Colonic mucosa (tissue), 4 donors: ENCODE data around the gene FKBP5. TPM values are rescaled to one million over a fixed set of nuclear protein-coding genes. Genes with fewer than 3 reads are reported as not detected.

Source experiments
- DNase-seq: peaks from one replicate; pipeline ENCODE4 v3.0.0-alpha.2; 2020
- H3K27ac ChIP-seq: fragments of 200-600 bp; one replicate; pipeline ENCODE4 v1.8.0; 2021
- H3K27me3 ChIP-seq: fragments of 200-600 bp; one replicate; pipeline ENCODE4 v1.8.0; 2021
- H3K36me3 ChIP-seq: fragments of 200-600 bp; one replicate; pipeline ENCODE4 v1.8.0; 2021
- H3K4me1 ChIP-seq: fragments of 200-600 bp; one replicate; pipeline ENCODE4 v1.8.0; 2021; ENCODE audit warnings: mild to moderate bottlenecking
- H3K4me3 ChIP-seq: fragments of 200-600 bp; one replicate; pipeline ENCODE4 v1.8.0; 2021
- H3K9ac ChIP-seq, 2 donors: one replicate each; pipeline ENCODE4 v1.7.0; 2013; ENCODE audit warnings: control low read depth in 2 of 2, low read depth in 2 of 2, low read length in 2 of 2
- H3K9me3 ChIP-seq: fragments of 200-600 bp; one replicate; pipeline ENCODE4 v1.8.0; 2021
- intact Hi-C: fragments of 100-400 bp; cut with DNase I; formaldehyde crosslinking; loops from one replicate; pipeline ENCODE4 v1.14.1; 2022
- microRNA-seq: library from miRNA; unstranded; fragments of <30 nt; microRNA quantifications from one replicate; pipeline ENCODE4, GENCODE V29; 2019
- total RNA-seq, 2 donors: library from RNA; stranded (reverse); fragmentation: NEBNext Ultra II Directional in 1 of 2; extraction: Animal tissue kit (Norgen Biotek cat#: 25700) in 1 of 2; gene quantifications; one replicate each; pipeline ENCODE4 v1.2.1, GENCODE V29; 2021
- TF ChIP-seq, protein P1 (sequence below): fragments of 200-600 bp; IDR thresholded peaks from one replicate; pipeline ENCODE4 v1.8.0; 2022; ENCODE audit warnings: antibody characterized with exemption, mild to moderate bottlenecking
- donor health status: healthy.
- donor health status: DM: no; HTN: no; CAD: no.
- donor health status: DM: no; HTN: no; CAD: no.

Gene FKBP5
- total RNA-seq, 2 donors from 2014 or later = 29.1 to 54.7 TPM

- H3K4me1 ChIP-seq = no peaks in the 10 kb centered on the region
- H3K36me3 ChIP-seq = no peaks in the 10 kb centered on the region
- H3K9me3 ChIP-seq = no peaks in the 10 kb centered on the region
- DNase-seq = no peak
- H3K4me3 ChIP-seq = no peak overlapping the region
- no peaks in the 10 kb centered on the region for H3K27me3 ChIP-seq
- TF ChIP-seq, protein P1, sequence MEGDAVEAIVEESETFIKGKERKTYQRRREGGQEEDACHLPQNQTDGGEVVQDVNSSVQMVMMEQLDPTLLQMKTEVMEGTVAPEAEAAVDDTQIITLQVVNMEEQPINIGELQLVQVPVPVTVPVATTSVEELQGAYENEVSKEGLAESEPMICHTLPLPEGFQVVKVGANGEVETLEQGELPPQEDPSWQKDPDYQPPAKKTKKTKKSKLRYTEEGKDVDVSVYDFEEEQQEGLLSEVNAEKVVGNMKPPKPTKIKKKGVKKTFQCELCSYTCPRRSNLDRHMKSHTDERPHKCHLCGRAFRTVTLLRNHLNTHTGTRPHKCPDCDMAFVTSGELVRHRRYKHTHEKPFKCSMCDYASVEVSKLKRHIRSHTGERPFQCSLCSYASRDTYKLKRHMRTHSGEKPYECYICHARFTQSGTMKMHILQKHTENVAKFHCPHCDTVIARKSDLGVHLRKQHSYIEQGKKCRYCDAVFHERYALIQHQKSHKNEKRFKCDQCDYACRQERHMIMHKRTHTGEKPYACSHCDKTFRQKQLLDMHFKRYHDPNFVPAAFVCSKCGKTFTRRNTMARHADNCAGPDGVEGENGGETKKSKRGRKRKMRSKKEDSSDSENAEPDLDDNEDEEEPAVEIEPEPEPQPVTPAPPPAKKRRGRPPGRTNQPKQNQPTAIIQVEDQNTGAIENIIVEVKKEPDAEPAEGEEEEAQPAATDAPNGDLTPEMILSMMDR = no peak
- intact Hi-C loops = no loop called here
- H3K27ac ChIP-seq = no peak overlapping the region
- no peak overlapping the region for H3K9ac ChIP-seq
Measured at GRCh38 chr6:35524380-35525020, 164.2 kb downstream of the FKBP5 start.

Small RNA genes lying within 50 kb of the gene (microRNA-seq; reads per million reads assigned to microRNA genes)
- 3.3 reads per million for gene MIR5690

Other genes starting within 250 kb of the FKBP5 start
- 10 to 100 TPM in 1 of 2 donors, 1 to 10 TPM in 1; 3.7 to 10.7 TPM for gene FANCE, start 236.6 kb downstream of the FKBP5 start, total RNA-seq
- 1,000 to 10,000 TPM in 1 of 2 donors, 100 to 1,000 TPM in 1; 998 to 1,213 TPM for gene RPL10A, start 220.5 kb downstream of the FKBP5 start, total RNA-seq
- 10 to 100 TPM; 24.5 to 38.4 TPM for gene TEAD3, start 191.8 kb downstream of the FKBP5 start, total RNA-seq
- gene TULP1, start 176.0 kb downstream of the FKBP5 start, total RNA-seq = not detected
- gene ARMC12, start 48.1 kb upstream of the FKBP5 start, total RNA-seq = under 1 TPM in 1 of 2 donors, not detected in 1; 0.30 TPM
- gene CLPSL2, start 87.7 kb upstream of the FKBP5 start, total RNA-seq = not detected
- gene CLPSL1, start 92.1 kb upstream of the FKBP5 start, total RNA-seq = not detected
- 10 to 100 TPM in 1 of 2 donors, not detected in 1; 13.7 TPM for gene CLPS, start 108.4 kb upstream of the FKBP5 start, total RNA-seq
- not detected for gene LHFPL5, start 116.4 kb upstream of the FKBP5 start, total RNA-seq
- gene SRPK1, start 232.2 kb upstream of the FKBP5 start, total RNA-seq = 100 to 1,000 TPM in 1 of 2 donors, 10 to 100 TPM in 1; 89.4 to 111 TPM